Jurkat, Clone E6-1 (cell line): ENCODE results near the gene IGF1R. TPM values are rescaled to one million over a fixed set of nuclear protein-coding genes. Genes with fewer than 3 reads are reported as not detected.
"Not testable (repeated sequence)": the region's sequence is repeated elsewhere in the genome, so short reads cannot be mapped to it uniquely, and the experiment has no call there.

Experiments used
- DNase-seq: peaks from one replicate; pipeline ENCODE4 v3.0.0-alpha.2; 2011; ENCODE audit warnings: low read depth, low spot score
- H3K4me3 ChIP-seq: 2 replicates; pipeline ENCODE4 v1.5.1; 2011; ENCODE audit warnings: mild to moderate bottlenecking, low read length, control low read depth, moderate library complexity
- polyA plus RNA-seq: library from polyadenylated mRNA; unstranded; fragments of >200 nt; gene quantifications from one replicate; pipeline ENCODE4 v1.2.1, GENCODE V29; 2012; ENCODE audit warnings: missing spikeins; ENCODE audit not compliant: insufficient read length, insufficient read depth

Gene IGF1R
- polyA plus RNA-seq = 11.7 TPM

GRCh38 chr15:98647774-98648653 lies at the start of gene IGF1R:
IGF1R (plus strand) TSS chr15:98648539; CDS start chr15:98649582, 1,043 bp downstream.
- peak within 1 kb of the TSS; percentile 61 for H3K4me3 ChIP-seq
- peak; percentile 81 for DNase-seq

- DNase-seq = no peak
- H3K4me3 ChIP-seq = no peak overlapping the region
These were observed 48.2 kb upstream of the IGF1R start for GRCh38 chr15:98599909-98600691.

DNA sequence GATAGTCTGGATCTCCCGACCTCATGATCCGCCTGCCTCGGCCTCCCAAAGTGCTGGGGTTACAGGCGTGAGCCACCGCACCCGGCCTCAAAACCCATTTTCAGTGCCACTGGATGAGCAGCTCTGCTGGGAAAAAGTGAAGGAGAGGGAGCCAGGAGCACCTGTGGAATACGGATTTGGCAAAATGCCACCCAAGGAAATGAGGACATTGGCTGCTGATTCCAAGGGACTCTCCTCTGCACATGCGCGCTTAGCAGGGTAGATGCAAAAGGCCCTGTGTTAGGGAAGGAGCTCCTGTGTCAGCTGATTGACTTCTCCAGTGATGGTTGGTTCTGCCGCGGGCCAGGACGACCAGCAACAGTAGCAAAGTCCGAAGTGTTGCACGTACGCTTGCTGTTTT lies 43.4 kb upstream of the IGF1R start:
- no peak overlapping the region for H3K4me3 ChIP-seq
- DNase-seq = no peak

GRCh38 chr15:98609144-98609852 lies 39.0 kb upstream of the IGF1R start:
- DNase-seq = no peak
- no peak overlapping the region for H3K4me3 ChIP-seq

GRCh38 chr15:98610991-98611390 lies 37.3 kb upstream of the IGF1R start:
- no peak overlapping the region for H3K4me3 ChIP-seq
- DNase-seq = no peak

- DNase-seq = no peak
- no peak overlapping the region for H3K4me3 ChIP-seq
These were observed 36.5 kb upstream of the IGF1R start for GRCh38 chr15:98611808-98612207.

- peak; percentile 9 for DNase-seq
- H3K4me3 ChIP-seq = no peak overlapping the region
These were observed 35.7 kb upstream of the IGF1R start for GRCh38 chr15:98612490-98613110.

GRCh38 chr15:98614681-98615080 lies 33.7 kb upstream of the IGF1R start:
- DNase-seq = no peak
- no peak overlapping the region for H3K4me3 ChIP-seq

DNA sequence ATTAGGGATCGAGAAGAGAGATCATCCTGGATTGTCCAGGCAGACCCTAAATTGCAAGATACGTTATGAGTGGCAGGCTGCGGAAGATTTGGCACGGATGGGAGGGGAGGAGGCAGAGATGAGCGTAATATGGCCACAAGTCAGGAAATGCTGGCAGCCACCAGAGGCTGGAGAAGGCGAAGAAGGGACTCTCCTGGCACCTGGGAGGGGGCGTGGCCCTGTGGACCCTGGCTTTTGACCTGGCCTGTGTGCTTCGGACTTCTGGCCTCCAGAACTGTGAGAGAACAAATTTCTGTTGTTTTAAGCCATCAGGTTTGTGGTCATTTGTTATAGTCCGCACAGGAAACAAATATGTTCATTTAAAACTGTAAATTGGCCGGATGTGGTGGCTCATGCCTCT lies 31.9 kb upstream of the IGF1R start:
- no peak overlapping the region for H3K4me3 ChIP-seq
- DNase-seq = no peak

DNA sequence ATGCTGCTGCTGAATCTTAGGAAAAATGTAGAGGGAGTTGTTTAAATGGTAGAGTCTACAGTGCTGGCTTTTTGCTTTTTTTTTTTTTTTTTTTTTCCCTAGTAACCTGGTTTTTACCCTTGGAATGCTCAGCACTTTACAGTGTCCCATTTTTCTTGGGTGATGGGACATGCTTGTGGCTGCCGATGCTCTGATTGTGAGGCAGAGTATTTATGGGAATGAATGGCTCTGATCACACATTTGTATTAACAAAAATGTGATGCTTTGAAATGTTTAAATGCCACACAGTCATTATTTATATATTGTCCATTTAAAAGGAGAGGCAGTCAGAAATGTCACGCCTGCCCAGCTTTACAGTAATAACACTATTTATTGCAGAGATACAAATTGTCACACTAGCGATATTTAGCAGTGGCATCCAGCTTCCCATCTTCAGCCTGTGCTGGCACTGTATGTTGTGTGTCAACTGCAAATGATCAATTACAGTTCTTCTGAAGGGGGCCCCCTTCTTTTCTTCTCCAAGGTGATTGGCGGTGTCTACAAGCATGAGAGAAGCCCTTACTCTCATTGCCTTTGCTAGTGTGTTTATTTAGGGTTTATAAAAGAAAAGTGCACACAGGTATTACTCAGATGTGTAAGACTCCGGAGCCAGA lies 30.9 kb upstream of the IGF1R start:
- H3K4me3 ChIP-seq = no peak overlapping the region
- no peak for DNase-seq

DNA sequence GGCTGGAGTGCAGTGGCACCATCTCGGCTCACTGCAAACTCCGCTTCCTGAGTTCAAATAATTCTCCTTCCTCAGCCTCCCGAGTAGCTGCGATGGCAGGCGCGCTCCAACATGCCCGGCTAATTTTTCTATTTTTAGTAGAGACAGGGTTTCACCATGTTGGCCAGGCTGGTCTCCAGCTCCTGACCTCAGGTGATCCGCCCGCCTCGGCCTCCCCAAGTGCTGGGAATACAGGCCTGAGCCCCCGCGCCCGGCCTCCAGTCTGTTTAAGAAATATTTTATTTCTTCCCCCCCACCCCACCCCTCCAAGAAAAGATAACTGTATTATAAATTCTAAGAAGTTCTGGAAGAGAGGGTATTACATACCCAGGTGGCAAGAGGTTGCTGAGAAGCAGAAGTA lies 29.8 kb upstream of the IGF1R start:
- not testable (repeated sequence) for H3K4me3 ChIP-seq, DNase-seq

DNA sequence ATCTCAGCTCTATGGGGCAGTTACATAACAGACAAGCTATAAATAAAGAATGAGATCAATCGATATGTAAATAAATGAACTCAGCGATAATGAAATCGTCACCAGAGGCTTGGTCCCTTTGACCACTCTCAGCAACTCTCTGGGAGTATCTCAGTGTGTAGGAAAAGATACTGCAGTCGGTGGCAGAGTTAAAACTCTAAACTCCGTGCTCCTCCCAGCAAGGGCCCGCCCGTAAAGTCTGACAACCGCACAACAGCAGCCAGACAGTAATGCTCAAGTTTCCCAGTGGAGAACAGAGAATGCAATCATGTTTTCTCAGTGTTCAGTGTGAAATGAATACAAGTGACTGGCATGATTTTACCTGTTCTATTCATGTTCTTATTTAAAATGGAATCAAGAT lies 28.3 kb upstream of the IGF1R start:
- no peak overlapping the region for H3K4me3 ChIP-seq
- no peak for DNase-seq

DNA sequence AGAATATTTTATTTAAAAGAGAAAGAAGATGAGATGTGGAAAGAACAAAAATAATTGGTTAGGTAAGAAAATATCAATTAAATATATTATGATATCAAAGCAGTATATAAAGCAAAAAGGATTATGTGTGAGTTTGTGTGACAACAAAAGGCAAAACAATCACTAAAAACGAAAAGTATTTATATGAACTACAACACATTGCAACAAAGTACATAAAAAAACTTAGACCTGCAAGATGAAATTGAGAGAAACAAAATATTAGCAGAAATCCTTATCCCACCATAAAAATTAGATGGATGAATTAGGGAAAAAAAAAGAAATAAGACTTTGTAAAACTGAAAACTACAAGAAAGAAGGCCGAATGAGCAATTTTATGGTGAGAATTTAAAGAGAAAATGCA lies 27.3 kb upstream of the IGF1R start:
- no peak for DNase-seq
- H3K4me3 ChIP-seq = no peak overlapping the region

GRCh38 chr15:98625614-98626013 lies 22.7 kb upstream of the IGF1R start:
- no peak for DNase-seq
- H3K4me3 ChIP-seq = no peak overlapping the region

- no peak overlapping the region for H3K4me3 ChIP-seq
- DNase-seq = no peak
These were observed 22.2 kb upstream of the IGF1R start for GRCh38 chr15:98626153-98626552.

GRCh38 chr15:98628216-98628615 lies 20.1 kb upstream of the IGF1R start:
- DNase-seq = no peak
- no peak overlapping the region for H3K4me3 ChIP-seq

DNA sequence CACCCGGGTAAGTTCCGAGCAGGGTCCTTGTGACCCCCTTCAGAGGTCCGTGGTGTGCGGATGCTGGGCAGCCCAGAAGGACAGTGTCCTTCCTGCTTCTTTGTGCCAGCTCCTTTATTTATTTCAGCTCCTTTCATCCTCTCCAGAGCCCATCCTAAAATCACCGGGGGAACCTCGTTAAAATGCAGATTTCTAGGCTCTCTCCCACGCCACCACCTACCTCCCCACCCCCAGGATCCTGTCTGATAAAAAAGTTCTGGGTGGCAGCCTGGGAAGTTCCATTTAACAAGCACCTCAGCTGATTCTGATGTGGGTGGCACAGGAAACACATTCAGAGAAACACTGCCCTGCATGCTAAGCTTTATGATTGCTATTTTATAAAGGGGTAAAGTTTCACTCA lies 12.5 kb upstream of the IGF1R start:
- DNase-seq = no peak
- no peak overlapping the region for H3K4me3 ChIP-seq

- DNase-seq = no peak
These were observed 5.2 kb upstream of the IGF1R start for GRCh38 chr15:98643115-98643514.

GRCh38 chr15:98646546-98647025 lies 1.8 kb upstream of the IGF1R start:
- DNase-seq = no peak
- peak overlapping the region; percentile 59 for H3K4me3 ChIP-seq

More at GRCh38 chr15:98643115-98643514, 5.2 kb upstream of the IGF1R start:
- no peak overlapping the region for H3K4me3 ChIP-seq
